Measurements from ENCODE around the gene MORF4L1.
"Not testable (repeated sequence)": the region's sequence is repeated elsewhere in the genome, so short reads cannot be mapped to it uniquely, and the experiment has no call there.

MORF4L1 gene

DNA sequence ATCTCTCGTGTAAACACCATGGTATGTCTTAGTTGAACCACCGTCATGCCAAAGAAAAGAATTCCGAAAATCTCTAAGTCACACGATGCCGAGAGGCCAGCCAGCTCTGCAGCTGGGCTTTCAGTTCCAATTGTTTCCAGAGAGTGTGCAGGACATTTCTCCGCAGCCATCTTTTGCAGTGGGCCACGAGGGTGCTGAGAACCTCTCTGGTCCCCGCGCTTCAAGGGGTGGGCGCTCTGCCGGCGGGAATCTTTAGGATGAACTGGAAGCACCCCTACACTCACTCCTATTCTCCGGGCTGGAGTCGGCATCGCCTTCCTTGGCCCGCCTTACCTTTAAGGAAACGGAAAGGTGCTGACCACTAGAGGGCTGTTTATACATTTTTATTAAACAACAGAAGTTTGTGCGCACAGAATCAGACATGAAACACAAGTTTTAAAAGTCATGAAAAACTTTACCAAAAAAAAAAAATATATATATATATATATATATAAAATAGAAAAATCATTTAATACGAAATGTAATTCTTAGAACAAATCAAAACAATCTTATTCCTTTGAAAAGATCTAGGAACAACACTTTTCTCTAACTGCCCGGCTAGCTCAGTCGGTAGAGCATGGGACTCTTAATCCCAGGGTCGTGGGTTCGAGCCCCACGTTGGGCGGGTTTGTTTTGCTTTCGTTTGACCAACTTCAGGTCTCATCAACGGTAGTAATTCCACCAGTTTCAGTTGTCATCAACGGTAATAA, 12.5 kb upstream of the MORF4L1 start:
- peak; percentile 87 for DNase-seq

DNA sequence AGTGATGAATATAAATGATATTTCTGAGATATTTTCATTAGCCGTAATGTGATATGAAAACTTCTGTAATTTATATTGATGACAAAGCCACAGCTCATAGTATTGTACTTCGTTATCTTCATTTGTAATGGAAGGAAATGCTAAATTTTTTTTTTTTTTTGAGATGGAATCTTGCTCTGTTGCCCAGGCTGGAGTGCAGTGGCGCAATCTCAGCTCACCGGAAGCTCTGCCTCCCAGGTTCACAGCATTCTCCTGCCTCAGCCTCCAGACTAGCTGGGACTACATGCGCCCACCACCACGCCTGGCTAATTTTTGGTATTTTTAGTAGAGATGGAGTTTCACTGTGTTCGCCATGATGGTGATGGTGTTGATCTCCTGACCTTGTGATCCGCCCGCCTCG, 7.1 kb upstream of the MORF4L1 start:
- DNase-seq: not testable (repeated sequence)

DNA sequence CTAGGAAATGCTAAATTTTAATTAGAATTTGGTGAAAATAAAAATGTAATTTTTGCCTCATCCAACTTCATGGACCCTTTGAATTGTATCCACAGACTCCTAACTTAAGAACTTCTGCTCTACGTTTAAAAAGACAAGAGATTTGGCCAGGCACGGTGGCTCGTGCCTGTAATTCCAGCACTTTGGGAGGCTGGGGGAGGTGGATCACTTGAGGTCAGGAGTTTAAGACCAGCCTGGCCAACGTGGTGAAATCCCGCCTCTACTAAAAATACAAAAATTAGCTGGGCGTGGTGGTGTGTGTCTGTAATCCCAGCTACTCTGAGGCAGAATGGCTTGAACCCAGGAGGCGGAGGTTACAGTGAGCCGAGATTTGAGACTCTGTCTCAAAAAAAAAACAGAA, 6.7 kb upstream of the MORF4L1 start:
- not testable (repeated sequence) for DNase-seq

DNA sequence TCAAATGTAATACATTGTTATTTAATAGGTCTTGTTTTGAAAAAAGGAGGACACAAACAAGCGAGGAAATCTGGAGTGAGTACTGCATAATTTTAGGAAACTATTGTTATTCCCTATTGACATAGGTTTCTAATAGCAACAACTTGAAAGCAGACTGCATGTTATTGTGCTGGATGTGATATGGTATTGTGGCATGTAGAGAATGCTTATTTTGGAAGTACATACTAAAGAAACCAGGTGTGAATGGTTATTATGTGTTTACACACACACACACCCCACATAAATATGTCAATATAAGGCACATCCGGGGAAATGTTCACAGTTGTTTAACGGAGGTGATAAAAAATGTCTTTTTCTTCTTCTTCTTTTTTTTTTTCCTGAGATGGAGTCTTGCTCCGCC, 5.9 kb upstream of the MORF4L1 start:
- DNase-seq: no peak

DNA sequence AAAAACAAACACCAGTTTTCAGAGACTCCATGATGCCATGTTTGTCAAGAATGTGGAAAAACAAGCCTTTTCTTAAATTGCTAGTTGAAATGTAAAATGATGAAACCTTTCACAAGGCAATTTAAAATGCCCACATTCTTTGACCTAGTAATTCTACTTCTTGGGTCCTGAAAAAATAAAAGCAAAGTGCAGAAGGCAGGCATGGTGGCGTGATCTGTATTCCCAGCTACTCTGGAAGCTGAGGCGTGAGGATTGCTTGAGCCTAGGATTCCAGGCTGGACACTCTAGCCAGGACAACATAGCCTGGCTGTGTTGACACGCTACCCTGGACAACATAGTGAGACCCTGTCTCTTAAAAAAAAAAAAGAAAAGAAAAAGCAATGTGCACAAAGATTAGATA, 4.3 kb upstream of the MORF4L1 start:
- DNase-seq: no peak

DNA sequence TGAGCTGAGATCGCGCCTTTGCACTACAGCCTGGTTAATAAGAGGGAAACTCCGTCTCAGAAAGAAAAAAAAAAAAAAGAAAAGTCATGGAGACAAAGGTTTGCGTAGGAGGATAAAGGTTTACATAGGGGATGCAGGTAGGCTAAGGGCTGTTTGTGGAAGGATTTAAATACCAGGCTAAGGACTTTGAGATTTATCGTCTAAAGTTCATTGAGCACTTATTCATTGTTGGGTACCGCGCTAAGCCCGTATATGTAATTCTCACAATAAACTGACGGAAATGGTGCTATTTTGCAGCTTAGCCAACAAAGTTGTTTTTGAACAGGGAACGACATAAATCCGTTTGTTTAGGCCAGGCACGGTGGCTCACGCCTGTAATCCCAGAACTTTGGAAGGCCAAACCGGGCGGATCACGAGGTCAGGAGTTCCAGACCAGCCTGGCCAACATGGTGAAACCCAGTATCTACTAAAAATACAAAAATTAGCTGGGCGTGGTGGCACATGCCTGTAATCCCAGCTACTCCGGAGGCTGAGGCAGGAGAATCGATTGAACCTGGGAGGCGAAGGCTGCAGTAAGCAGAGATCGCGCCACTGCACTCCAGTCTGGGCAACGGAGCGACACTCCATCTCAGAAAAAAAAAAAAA, 1.1 kb upstream of the MORF4L1 start:
- DNase-seq: peak; percentile 16

DNA sequence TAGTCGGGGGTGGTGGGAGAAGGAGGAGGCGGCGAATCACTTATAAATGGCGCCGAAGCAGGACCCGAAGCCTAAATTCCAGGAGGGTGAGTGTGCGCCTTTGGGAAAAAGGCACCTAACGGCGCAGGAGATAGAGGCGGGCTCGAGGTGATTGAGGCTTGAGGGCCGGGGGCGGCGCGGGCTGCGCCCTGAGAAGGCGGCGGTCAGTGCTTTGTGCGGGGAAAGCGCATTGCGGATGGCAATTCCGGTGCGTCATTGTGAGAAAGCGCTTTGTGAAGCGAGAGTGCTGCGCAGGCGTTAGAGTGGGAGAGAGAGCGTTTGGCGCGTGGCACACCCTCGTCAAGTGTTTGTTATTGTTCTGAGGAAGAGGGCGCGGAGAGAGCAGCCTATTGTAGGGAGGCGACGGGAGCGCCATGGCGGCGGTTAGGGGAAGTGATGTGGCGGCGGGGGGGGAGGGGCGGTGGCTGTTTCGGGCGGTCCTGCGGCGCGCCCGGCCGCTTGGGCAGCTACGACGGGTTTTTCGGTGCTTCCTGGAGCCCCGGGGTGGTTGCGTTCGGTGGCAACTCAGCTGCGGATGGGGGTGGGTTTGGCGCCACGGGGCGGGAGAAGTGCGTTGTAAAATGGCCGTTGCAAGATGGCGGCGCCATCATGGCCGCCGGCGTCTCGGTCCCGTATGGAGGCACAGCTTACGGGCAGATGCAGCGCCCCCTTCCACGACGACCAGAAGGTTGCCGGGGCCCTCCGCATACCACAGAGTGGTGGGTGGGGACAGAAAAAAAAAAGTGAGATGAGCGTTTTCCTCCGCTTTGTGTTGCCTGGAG, 492 bp downstream of the MORF4L1 start:
- peak; percentile 91 for DNase-seq

DNA sequence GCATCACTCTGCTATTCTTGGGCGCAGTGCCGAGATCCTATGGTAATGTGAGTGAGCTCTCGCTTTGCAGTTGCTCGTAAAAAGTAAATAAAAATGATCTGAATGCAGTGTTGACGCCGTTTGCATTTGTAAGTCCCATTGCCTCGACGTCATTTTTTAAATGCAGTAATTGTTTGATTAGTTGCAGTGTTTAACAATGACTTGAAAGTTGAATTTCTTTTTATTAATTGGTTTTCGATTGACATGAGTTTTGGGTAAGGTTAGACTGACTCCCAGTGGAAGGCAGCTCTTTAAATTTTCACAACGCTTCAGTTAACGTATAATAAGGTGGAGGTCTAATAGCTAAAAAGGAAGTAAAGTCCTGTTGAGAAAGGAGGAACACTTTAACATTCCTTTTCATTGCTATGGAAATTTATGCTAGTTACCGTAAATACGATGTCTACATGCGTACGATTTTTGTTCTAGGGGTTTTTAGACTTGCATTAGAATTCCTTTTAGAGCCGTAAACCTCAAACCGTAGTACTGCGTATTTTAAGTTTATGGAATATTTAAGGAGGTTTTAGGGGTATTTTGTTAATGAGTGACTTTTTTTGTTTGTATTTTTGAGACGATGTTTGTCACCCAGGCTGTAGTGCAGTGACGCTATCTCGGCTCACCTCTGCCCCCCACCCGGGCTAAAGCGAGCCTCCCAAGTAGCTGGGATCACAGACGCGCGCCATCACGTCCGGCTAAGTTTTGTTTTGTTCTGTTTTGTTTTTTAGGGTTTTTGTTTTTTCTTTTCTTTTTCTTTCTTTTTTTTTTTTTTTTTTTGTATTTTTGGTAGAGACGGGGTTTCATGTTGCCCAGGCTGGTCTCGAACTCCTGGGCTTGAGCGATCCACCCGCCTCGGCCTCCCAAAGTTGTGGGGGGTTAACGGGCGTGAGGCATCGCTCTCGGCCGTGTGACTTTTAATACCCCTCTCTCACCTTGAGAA, 1.4 kb downstream of the MORF4L1 start:
- DNase-seq: peak; percentile 37

DNA sequence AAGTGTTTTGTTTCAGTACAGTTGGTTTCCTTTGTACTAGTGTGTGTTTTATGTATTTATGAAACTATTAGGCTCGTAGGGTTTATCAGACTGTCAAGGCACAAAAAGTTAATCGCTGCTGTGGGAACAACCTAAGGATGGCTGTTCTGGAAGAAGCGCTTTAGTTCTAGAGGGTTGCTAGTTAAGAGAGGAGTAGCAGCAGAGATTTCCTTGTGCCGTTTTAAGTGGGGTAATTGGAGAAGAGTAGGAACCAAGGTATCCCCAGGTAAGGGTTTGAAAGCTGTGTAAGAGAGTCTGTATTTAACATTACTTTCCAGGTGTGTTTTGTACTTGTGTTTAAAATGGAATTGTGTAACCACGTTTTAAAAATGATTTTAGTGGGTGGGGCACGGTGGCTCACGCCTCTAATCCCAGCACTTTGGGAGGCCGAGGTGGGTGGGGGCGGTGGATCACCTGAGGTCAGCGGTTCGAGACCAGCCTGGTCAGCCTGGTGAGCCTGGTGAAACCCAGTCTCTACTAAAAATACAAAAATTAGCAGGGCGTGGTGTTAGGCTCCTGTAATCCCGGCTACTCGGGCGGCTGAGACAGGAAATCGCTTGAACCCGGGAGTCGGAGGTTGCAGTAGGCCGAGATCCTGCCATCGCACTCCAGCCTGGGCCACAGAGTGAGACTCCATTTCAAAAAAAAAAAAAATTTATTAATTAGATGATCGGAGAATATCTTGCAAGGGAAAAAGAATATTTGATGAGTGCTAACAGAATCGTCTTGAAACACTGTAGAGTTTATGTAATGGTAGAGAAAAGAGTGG, 2.6 kb downstream of the MORF4L1 start:
- no peak for DNase-seq

DNA sequence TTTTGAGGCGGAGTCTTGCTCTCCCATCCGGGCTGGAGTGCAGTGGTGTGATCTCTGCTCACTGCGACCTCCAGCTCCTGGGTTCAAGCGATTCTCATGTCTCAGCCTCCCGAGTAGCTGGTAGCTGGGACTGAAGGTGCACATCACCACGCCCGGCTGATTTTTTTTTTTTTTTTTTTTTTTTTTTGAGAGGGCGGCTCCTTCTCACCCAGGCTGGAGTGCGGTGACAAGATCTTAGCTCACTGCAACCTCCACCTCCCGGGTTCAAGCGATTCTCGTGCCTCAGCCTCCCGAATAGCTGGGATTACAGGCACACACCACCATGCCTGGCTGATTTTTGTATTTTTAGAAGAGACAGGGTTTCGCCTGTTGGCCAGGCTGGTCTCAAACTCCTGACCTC, 4.3 kb downstream of the MORF4L1 start:
- DNase-seq: not testable (repeated sequence)

DNA sequence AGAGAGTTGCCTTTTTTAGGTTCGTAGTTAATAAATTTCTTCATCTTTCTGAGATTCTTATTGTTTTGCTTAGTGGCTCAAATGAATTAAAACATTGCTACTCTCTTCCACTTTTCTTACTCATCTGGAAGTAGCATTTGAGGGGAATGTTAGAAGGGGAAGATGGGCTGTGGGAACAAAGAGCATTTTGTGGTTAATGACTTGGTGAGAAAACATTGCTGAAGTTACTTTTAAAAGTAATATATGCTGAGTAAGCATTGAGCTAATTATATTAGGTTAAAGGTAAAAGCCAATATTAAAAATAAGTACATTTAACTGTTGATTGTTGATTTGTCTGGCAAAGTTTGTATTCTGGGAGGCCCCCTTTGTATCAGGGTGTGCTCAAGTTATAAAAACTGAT, 5.7 kb downstream of the MORF4L1 start:
- DNase-seq: no peak

DNA sequence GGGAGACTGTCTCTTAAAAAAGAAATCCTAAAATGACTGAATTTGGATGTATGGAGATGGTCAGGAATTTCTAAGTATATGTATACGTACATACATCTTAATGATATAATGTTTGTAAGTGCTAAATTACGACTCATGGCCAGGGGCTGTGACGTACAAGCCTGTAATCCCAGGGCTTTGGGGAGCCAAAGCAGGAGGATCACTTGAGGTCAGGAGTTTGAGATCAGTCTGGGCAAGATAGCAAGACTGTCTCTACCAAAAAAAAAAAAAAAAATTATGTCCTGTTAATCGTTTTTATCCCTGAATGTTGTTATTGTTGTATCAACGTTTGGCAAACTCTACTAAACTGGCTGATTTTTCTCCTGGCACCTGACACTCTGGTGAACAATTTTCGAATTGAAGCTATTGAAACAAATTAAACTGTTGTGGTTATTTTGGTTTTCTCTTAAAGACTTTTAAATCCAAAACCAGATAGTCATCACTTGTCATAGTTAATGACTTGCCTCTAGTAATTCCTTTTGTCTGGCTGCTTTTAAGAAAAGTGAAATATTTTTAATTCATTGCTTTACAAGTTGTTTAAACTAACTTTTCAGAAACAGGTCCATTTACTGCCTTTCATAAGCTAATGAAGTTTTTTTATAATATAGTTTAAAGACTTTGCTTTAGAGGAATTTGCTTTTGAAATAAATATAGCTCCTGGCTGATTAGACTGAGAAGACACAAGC, 7.0 kb downstream of the MORF4L1 start:
- no peak for DNase-seq

DNA sequence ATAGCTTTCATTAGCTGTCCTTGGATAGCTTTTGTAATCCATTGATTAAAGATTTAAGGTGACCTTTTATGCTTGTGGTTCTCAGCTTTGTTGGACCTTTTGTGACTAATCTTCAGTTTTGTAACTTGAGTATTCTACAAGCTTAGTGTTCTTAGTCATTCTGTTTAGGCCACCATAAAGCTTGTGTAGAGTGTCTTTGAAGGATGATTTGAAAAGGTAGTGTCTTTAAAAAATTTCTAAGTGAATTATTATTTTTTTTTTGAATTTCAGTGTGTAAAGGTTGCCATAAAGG, 7.5 kb downstream of the MORF4L1 start:
- DNase-seq: no peak

DNA sequence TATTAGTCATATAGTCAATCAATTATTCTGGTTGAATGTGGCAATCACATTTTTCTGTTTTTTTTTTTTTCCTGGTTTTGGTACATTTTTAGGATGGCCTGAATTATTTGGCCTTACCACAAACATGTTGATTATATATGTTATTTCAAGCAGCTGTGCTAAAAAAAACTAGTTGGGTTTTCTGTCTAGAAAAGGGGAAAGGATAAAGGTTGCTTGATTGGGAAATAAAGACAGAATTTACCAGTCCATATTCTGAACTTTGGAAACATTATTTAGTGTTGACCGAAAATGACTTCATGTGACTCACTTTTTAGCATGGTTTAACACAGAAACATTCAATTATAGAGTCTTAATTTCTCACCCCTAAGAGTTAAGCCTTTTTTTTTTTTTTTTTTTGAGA, 8.1 kb downstream of the MORF4L1 start:
- no peak for DNase-seq

DNA sequence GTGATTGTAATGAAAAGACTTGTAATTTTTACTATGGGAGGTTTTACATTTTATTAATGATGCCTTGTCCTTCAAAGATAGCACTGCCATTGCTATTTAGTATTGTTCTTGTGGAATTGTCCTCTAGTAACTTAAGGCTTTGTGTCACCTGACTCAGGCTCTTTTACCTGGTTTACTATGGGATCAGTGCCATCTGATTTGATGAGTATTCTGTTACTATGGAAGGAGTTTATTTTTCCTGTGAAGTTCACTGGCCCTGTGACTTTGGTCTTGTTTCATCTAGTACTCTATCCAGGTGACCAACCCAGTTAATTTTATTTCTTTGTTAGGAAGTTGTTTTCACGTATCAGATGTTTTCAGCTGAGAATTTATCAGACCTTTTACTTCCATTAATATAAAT, 9.0 kb downstream of the MORF4L1 start:
- DNase-seq: no peak

DNA sequence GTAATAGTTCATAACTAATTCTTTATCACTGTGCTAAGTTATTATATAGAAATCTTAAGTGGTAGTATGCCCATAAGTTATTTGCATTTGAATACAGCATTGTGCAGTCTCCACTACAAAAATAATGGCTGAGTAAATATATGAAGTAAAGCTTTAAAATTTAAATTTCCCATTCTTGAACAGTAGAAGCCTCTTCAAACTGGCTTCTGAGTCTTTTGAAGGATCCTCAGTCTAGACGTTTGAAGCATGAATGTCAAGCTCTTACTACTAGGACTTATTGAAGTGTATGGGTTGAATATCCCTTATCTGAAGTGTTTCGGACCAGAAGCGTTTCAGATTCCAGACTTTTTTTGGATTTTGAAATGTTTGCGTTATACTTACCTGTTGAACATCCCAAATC, 16.3 kb downstream of the MORF4L1 start:
- no peak for DNase-seq

DNA sequence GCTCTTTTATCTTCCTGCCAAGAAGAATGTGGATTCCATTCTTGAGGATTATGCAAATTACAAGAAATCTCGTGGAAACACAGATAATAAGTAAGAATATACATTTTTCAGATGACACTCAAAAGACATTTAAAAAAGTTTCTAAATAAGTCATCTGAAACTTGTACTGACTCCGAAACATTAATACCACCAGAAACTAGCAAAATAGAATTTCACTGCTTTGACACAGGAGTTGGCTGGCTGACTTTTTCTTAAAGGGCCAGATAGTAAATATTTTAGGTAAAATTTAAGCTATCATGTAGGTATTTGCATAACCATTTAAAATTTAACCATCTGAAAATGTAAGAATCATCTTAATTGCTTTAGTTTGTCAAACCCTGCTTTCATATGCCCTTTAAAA, 20.8 kb downstream of the MORF4L1 start:
- no peak for DNase-seq

DNA sequence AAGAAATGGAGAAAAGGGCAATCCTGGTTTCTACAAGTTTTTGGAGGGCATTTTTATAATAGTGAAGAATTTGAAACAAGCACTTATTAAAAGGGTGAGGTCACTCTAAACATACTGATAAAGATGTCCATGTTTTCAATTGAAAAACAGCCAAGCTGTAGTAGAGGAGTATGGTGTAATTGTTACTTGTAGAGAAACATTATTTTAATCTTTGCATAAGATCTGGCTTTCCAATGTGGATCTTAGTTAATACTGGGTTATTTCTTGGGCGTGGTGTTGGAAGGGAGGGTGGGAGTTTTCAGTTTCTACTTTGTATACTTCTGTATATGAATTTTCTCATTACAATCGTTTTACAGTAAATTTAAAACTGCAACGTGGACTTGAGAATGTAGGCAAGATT, 22.8 kb downstream of the MORF4L1 start:
- DNase-seq: no peak

DNA sequence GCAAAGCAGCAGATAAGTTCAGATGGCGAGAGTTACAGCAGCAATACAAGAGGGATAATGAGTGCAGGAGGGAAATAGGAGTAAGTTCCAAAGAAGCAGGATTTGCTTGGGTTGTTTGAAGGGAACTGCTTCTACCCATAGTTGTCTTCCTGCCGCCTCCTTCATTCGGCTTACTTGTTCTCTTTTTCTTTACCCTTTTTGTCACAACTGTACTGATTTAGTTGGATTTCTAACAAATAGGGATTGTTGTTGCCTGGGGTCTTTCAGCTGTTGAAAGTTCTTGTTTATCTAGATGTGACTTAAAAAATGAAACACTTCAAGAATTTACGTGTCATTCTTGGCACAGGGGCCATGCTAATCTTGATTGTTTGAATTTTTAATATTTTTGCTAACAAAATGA, 25.9 kb downstream of the MORF4L1 start:
- DNase-seq: no peak

DNA sequence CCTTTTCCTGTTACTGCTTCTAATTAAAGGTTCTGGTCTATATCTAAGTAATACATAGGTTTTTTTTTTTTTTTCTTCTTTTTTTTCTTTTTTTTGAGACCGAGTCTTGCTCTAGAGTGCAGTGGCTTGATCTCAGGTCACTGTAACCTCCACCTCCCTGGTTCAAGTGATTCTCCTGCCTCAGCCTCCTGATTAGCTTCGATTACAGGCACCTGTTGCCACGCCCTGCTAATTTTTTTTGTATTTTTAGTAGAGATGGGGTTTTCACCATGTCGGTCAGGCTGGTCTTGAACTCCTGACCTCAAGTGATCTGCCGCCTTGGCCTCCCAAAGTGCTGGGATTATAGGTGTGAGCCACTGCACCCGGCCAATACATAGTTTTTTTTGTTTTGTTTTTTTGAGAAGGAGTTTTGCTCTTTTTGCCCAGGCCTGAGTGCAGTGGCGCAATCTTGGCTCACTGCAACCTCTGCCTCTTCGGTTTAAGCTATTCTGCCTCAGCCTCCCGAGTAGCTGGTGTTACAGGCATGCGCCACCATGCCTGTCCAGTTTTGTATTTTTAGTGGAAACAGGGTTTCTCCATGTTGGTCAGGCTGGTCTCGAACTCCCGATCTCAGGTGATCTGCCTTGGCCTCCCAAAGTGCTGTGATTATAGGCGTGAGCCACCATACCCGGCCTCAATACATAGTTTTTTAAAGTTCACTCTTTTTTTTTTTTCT, 28.3 kb downstream of the MORF4L1 start:
- not testable (repeated sequence) for DNase-seq

Measured in retina (tissue), 1 donor.